Left hindlimb (tissue), 1 donor: ENCODE measurements around the gene FAM81A.
"Not testable (repeated sequence)": the region's sequence is repeated elsewhere in the genome, so short reads cannot be mapped to it uniquely, and the experiment has no call there.

Experiments used
- DNase-seq: peaks from one replicate; pipeline ENCODE4 v3.0.0-alpha.2; 2018

Gene FAM81A

DNA sequence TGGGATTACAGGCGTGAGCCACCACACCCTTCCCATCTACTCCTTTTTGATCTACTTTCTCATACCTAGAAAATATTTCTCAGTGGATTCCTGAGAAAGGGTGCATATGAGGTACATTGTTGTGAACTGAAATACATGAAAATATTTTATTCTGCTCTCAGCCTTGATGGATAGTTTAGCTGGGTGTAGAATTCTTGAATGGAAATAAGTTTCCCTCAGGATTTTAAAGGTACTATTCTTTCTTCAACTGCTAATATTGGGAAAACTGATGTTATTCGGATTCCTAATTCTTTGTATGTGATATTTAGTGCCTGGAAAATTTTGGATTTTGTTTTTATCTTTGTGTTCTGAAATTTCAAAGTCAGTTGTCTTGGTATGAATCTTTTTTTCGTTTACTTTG is 9.1 kb upstream of the FAM81A start:
- not testable (repeated sequence) for DNase-seq

DNA sequence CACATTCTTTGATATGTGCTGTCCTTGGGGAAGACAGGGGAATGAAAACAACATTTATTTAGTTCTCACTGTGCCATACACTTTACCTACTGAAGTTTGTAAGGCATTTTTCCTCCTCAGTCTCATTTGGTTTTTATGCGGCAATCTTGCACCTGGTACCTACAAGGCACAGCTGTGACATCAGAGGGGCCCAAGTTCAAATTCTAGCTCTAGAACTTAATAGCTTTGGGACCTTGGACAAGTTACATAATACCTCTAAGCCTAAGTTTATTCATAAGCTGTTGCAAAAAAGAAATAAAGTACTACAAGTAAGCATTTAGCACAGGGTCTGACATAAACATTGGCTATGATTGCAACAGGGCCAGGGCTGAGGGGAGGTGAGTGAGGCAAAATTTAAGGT is 5.6 kb upstream of the FAM81A start:
- DNase-seq = no peak

GRCh38 chr15:59434481-59434880 is 3.5 kb upstream of the FAM81A start:
- no peak for DNase-seq

- DNase-seq = no peak
Measured at GRCh38 chr15:59436774-59437141, 1.2 kb upstream of the FAM81A start.

DNA sequence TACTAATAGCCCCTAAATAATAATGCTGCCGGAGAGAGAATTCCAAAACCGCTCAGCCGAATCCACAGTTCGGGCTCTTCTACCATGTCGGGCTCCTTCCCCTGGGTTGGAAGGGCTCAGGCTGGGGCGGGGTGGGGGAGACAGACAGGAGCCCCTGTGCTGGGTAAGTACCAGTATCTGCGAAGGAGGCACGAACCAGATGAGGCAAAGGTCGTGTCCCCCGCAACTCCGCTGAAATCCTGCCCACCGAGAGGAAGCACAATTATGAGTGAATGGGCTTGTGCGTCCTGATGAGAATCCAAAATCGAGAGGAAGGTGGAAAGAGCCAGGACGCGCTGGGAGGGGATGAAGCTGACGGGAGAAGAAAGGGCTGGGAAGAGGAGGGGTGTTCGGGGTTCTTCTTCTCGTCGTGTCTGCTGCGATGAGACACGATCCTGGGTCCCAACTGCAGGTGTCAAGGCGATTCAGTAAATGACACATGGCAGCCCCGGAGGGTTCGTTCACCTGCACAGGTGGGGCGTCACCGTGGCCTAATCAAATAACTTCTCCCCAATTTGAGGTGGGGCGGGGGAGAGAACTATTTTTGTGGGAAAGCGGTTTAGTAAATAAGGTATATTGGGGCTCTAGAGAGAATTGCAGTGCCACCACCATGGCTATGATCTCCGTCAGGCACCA is 707 bp upstream of the FAM81A start:
- DNase-seq = no peak

DNA sequence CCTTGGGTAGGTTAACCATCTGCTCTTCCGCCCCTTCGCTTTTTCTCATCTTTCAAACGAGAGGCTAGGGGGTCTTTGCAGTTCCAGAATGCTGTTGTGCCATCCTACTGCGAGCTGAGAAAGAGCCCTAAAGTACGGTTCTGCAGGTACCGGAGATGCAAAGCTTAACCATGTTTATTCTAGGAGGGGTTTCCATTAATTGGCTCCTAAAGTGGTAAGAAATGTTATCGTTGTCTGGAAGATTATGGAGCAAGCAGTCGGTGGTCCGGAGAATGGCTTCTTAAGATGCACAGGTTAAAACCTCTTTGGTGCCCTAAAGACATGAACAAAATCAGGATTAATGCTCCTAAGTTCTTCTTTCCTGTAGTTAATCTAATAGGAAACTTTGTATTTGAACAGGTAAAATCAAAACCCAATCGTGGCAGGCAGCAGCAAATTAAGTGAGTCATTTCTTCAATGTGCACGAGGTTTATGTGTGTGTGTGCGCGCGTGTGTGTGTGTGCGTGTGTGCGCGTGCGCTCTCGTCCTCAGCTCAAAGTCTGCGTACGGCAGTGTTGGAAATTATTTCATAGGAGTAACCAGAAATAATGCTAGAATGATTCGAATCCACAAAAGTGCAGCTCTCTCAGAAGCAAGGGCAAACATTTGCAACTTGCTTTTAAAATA is 772 bp downstream of the FAM81A start:
- DNase-seq = no peak

DNA sequence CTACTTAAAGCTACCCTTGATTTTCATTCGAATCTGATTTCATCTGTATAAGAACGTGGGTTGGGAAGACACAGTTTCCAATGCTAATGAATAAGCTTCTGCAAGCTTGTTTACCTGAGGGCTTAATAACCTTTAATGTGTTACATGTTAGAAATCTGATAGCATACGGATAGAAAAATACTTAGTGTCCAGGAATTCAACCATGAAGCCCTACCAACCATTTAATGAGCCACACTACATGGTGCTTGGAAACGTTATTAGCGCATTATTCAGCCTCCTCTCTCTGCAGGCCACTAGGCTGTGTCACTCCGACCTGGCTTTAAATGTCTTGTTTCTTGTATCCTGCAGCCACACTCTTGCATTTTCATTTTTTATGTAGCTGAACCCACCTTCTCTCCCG is 1.6 kb downstream of the FAM81A start:
- DNase-seq = no peak

- no peak for DNase-seq
Measured at GRCh38 chr15:59443341-59444072, 5.5 kb downstream of the FAM81A start.

DNA sequence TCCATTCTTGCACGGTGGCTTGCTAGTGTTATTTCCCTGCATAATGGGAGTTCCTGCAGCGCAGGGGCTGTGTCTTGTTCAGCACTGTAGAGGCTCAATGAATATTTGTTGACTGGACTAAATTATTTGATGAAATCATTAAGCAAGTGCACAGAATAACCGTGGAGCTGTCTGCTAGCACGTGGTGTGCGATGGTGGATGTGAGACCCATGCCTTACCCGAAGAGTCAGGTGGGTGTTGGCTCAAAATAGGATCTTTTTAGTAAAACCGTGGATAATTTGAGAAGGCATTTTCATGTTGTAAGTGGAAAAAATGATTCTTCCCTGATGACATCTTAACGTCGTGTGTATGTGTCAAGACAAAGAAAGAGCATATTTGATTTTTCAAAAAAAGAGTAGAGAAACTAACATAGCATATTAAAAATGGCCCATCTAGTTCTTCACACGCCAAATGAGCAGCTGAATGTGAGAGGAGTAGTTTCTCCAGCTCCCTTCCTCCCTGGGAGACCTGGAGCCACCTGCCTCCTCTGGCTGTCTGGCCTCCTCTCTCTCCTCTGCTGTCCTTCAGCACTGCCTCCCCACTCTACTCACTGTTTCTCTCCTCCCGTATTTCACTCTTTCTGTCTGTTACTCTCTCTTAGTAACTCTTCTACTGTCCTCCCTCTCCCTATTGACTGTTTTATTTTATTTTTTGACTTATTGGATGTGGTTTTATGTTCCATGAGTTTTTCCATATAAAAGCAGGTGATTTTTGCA is 6.3 kb downstream of the FAM81A start:
- DNase-seq = no peak

- DNase-seq = no peak
Measured at GRCh38 chr15:59444980-59445545, 7.1 kb downstream of the FAM81A start.

DNA sequence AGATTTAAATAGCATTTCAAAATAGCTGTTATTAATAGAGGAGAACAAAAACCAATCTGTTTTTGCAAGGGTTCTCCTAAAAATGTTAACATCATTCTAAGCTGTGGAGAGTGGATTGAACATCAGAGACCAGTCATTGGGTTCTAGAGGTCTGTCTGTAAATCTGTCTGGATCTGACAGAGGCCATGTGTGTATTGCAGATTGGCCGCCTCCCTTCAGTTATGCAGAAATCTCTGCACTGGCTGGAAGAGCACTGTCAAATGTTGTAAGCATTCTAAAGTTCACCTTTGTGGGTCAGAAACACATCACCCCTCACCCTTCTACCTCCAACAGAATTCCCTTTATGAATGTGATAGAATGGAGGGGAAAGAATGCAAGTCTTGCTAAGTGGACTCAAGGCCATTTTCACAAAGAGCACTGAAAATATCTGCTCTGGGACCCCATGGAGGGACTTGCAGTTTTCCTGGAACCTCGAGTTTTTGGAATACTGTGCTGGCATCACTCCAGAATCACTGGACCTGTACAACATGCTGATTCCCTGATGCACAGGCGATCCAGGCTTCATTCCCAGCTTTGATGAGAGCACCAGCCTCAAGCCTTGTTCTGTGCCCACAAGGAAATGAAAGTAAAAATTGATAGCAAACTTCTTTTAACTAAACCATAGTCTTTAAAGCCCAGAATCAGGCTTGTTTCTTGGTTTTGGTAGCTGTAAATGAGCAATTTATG is 8.4 kb downstream of the FAM81A start:
- DNase-seq = no peak

GRCh38 chr15:59447367-59447766 is 9.4 kb downstream of the FAM81A start:
- no peak for DNase-seq

DNA sequence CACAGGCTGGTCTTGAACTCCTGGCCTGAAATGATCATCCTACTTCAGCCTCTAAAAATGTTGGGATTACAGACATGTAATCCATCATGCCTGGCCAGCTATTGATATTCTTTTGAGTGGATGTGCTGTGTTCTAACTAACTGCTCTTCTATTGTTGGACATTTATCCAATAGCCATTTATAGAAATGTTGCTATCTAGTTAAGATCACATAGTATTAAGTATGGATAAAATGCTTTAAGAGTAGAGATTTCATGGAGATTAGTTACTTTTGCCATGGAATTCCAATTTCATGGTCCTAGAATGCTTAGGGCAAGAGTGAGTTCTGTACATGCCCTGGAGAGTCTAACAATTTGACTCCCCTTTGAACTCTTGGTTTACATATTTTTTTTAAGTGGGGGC is 10.9 kb downstream of the FAM81A start:
- no peak for DNase-seq

- DNase-seq = no peak
Measured at GRCh38 chr15:59453474-59454215, 15.7 kb downstream of the FAM81A start.

DNA sequence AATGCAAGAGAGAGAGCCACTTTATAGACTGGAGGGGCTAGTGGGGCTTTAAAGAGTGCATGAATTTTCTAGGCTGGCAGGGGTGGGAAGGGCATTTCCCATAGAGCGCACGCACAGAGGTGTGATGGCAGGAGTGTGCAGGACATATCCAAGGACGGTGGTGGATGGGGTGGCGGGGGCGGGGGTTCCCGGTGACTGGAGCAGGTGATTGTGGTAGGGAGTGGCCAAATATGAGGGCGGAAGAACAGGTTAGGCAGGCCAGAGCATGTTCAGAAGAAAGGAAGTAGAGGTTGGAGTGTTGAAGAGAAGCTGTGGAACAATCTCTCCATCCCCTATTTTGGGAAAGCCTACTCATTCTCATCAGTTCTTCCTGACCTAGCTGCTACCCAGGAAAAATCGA is 18.1 kb downstream of the FAM81A start:
- no peak for DNase-seq

DNA sequence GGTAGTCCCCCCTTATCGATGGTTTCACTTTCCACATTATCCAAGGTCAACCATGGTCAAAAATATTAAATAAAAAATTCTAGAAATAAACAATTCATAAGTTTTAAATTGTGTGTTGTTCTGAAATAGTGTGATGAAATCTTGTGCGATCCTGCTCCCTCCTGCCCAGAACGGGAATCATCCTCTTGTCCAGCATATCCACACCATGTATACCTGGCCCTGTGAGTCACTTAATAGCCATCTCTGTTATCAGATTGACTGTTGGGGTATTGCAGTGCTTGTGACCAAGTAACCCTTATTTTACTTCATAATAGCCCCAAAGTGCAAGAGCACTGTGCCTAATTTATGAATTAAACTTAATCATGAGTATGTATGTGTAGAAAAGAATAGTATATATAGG is 19.1 kb downstream of the FAM81A start:
- no peak for DNase-seq

GRCh38 chr15:59461521-59461920 is 23.5 kb downstream of the FAM81A start:
- no peak for DNase-seq

DNA sequence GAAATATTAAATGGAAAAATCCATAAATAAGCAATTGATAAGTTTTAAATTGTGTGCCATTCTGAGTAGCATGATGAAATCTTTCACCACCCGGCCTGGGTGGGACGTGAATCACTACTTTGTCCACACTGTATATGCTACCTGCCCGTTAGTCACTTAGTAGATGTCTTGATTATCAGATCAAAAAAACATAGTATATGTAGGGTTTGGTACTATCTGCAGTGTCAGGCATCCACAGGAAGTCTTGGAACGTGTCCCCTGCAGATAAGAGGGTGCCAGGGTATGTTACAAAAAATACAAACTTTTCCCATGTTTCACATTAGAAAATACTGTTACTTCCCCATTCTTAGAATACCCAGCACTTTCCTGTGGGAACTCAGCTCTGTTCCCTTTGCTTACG is 35.2 kb downstream of the FAM81A start:
- DNase-seq = no peak

- not testable (repeated sequence) for DNase-seq
Measured at GRCh38 chr15:59475161-59475560, 37.2 kb downstream of the FAM81A start.

DNA sequence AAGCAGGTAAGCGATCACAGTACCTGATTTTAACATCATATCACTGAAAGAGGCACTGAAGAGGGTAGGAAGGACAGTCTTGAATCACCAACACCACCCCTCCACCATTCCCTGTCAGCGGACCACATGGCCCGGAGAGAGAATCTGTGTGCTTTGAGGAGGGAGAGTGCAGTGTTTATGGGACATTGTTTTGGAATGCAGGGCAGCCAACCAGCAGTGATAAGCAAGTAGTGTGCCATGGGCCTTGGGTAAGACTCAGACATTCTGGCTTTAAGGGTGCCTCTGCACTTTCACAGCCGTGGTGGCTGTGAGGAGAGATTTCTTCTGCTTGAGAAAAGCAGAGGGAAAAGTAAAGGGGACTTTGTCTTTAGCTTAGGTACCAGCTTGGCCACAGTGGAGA is 46.4 kb downstream of the FAM81A start:
- DNase-seq = no peak

DNA sequence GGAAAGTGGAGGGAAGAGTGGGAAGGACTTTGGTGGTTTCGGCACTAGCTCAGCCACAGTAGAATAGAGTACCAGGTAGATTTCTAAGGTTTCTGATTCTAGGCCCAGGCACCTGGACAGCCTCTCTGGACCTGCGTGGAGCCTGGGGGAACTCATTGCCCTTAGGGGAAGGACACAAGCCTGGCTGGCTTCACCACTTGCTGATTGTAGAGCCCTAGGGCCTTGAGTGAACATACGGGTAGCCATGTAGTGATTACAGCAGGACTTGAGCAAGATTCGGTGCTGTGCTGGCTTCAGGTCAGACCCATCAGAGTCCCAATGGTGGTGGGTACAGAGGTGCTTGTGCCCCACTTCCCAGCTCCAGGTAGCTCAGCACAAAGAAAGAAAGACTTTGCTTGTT is 47.0 kb downstream of the FAM81A start:
- no peak for DNase-seq

- DNase-seq = not testable (repeated sequence)
Measured at GRCh38 chr15:59489485-59489884, 51.5 kb downstream of the FAM81A start.
